Measurements from ENCODE around the gene UNC50. TPM values are rescaled to one million over a fixed set of nuclear protein-coding genes. Genes with fewer than 3 reads are reported as not detected.

Gene UNC50, protein sequence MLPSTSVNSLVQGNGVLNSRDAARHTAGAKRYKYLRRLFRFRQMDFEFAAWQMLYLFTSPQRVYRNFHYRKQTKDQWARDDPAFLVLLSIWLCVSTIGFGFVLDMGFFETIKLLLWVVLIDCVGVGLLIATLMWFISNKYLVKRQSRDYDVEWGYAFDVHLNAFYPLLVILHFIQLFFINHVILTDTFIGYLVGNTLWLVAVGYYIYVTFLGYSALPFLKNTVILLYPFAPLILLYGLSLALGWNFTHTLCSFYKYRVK
- total RNA-seq = 44.8 TPM

DNA sequence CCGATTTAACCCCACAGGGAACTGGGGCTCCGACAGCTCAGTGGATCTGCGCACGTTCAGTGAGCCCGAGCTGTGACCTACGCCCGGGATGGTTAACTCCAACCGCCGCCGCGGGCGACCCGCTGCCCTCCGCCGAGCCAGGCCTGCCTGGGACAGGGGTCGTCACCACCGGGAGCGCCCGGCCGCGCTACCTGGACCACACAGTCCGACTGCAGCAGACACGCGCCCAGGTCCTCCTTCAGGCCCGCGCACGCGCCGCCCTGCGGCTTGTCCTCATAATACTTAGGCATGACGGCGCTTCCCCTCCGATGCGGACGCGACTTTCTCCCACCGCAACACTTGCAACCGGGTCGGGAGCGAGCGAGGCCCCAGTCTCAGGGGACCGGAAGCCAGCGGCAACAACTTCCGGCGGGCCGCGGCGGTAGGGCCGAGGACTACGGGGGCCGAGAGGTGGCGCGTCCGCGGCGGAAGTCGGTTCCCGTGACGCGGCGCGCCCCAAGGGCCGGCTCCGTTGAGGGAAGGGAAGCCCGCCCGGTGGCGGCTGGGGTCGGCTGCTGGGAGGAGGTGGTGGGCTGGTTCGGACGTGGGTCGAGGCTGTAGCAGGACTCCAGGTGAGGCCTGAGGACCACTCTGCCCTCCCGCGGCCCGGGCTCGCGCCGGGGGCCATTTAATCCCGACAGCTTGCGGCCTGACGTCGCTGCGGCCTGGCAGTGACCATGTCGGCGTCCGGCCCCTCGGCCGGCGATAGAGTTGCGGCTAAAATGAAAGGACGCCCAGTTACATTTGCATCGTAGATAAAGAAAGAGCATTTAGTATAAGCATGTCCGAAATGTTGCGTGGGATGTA is at the start of gene UNC50, which contains the start of gene COA5:
Gene UNC50, plus strand, starts transcription at position 474 of the 846 bp plus-strand sequence. CDS start 1,171 bp downstream, outside the sequence.
Gene COA5, minus strand, starts transcription at position 397 of the 846 bp plus-strand sequence. Its CDS starts 107 bp downstream, at position 290.
- peak; percentile 87 for DNase-seq (ENCODE audit: low spot score)

DNA sequence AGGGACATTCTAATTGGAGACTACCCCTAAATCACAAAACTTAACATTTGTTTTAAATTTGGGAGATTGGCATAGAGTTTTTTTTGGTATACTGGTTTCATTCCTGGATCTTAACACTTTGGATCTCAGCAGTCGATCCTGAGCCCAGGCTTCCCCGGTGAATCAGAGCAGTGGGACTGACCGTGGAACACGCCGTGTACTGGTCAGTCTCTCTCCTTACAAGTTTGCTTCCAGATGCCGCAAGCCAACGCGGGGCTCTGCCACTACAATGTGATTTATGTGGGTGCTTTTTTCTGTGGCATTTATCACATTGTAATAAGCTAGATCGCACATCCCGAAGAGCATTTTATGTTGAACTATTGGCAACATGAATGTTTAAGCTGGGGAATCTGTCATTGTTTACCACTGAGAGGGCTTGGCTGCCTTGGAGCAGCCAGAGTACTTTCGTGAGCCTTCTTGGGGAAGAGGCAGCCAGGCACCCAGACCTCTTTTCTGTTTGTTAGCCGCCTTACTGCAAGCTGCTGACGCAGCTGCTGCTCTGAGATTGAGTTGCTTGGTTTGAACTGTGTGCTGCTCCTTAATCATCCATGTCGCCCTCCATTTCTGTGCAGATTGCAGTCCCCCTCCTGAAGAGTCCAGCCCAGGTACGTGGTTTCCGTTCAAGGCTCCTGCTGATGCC is 49.4 kb upstream of the UNC50 start:
- no peak for DNase-seq (ENCODE audit: low spot score)

DNA sequence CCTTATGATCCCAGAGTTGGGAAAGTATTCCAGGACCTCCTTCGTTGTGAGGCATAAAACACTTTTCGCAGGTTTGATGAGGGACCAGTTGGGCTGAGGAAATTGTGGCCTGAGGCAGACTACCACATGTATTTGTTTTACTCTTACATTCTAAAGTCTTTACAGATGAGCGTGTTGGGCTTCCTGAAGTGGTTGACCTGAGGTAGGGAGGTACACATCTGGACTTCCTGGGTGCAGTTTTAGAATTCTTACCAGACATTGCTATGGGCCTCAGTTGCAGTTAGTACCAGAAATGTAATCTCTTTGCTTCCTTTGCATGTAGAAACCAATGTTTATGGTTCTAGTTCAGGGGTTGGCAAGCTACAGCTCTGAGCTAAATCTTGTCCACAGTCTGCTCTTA is 48.8 kb upstream of the UNC50 start:
- no peak for DNase-seq (ENCODE audit: low spot score)

DNA sequence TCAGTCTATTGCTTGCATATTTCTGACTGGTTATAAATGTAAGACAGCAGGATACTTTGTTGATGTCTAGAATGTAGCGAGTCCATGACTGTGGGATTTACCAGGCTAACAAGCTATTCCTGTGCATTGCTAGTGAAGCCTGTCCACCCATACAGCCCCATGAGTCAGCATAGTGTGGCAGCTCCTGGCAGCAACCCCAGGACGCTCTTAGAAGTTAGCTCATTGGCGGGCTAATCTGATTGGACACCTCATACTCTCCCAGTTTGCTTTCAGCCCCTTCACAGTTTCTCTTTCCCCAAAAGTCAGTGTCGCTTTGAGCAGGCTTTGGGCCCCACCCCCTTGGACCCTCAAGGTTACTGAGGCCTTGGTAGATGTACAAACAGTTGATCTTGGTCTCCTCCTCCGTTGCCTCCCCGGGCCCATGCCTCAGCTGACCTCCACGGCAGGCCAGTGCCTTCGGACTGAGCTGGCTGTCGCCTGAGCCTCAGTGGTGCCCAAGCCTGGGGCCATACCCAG is 48.1 kb upstream of the UNC50 start:
- no peak for DNase-seq (ENCODE audit: low spot score)

DNA sequence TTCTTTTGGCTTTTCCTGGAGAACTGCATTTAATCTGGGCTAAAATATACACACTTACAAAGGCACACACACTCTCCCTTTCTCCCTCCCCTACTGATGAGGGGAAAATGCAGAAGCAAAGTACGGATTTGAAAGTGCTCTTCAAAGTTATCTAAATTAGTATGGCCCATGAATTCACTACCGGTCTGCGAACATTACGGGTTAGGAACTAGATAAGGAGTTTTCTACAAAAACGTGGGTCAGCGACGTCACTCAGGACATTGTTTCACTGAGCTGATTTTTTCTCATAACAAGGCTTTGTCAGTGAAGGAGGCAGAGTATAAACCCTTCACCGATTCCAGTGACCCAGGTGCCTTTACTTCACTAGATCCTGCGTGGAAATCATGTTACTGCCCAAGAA is 47.4 kb upstream of the UNC50 start:
- DNase-seq (ENCODE audit: low spot score) = no peak

DNA sequence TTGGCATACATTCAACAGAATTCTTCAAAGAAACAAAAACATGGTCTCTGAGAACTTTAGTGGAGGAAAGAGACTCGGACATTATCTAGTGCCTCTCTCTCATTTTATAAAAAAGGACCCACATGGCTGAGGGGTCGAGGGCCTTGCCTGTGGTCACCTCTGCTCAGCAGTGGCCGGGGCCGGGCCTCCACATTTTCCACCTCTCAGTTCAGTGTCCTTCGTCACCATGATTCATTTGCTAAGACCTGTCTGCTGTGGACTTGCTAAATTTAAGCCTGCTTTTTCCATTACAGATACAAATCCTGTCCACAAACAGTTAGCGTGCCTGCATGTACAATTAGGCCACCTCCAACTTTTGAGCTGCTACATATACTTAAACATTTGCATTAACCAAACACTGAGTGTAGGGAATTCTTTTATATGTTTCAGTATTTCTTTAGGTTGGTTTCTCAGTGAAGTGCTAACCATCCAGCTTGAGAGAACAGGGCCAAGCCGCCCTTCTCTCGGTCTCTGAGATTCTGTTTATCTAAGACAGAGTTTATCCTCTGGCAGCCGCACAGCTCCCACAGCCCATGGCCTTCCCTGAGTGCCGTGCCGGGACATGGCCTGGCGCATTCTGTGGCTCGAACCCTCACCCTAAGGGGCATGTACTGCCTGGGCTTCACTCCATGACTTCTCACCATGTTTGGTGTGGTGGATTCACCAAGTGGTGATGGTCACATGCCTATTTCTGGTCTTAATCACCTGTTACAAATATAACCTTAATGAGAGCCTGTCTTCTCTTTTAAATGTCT is 46.3 kb upstream of the UNC50 start:
- no peak for DNase-seq (ENCODE audit: low spot score)

DNA sequence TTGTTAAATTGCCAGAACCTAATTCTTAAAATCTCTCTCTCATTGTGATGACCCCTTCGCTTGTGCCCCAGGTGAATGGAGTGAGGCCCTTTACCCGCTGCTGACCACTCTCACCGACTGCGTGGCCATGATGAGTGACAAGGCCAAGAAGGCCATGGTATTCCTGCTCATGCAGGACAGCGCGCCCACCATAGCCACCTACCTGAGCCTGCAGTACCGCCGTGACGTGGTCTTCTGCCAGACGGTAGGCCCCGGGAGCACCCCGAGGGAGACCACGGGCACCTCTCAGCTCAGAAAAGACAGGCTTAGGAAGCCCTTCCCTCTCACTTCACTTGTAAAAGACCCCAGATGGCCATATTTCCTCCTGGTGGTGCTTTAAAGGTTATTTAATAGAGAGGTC is 45.0 kb upstream of the UNC50 start:
- no peak for DNase-seq (ENCODE audit: low spot score)

DNA sequence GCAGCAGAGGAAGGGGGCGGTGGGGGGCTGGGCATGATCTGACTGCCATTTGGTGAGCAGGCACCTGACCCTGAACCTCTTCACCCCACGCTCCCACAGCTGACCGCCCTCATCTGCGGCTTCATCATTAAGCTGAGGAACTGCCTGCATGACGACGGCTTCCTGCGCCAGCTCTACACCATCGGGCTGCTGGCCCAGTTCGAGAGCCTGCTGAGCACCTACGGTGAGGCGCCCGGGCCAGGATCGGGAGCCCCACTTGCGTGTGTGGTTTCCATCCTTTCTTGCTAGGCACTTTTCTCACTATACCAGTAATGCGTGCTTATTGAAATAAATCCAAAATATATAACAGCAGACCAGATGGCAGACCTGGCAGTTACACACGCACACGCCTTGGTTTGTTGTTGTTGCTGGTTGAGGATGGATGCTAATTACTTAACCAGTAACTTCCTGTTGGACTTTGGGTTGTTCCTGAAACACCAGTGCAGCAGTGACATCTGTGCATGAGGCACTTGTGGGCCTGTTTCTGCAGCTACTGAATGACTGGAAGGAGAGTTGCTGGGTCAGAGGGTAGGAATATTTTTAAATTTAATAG is 43.8 kb upstream of the UNC50 start:
- DNase-seq (ENCODE audit: low spot score) = no peak

DNA sequence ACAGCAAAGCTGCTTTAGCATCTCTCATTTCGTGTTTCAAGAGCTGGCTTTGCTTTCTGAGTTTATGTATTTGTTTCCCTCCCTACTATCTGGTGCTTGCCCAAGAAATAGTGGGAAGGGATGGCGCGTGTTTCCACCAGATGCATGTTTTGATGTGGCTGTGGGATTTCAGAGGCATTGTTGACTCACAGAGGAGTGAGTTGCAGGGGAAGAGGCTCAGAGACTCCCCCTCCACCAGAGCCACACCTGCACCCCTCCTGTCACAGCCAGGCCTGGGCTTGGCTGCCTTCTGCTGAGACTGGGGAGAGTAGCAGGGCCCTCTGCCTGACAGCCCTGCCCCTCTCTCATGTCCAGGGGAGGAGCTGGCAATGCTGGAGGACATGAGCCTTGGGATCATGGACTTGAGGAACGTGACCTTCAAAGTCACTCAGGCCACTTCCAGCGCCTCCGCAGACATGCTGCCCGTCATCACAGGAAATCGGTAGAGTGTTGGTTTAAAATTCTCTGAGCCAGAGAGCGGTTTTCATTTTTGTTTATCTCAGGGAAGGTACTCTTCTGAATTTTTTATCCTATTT is 43.0 kb upstream of the UNC50 start:
- DNase-seq (ENCODE audit: low spot score) = no peak

DNA sequence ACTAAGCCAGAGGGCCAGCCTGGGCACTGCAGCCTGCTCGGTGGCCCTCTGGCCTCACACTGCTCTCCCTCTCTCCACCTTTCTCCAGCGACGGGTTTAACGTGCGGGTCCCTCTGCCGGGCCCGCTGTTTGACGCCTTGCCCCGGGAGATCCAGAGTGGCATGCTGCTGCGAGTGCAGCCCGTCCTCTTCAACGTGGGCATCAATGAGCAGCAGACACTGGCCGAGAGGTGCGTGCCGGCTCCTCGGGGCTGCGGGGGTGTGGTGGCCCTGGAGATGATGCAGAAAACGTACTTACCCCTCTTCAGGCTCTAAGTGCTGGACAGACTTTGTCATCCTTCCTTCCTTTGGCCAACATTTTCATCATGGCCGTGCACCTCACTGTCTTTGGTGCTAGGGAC is 42.4 kb upstream of the UNC50 start:
- no peak for DNase-seq (ENCODE audit: low spot score)

DNA sequence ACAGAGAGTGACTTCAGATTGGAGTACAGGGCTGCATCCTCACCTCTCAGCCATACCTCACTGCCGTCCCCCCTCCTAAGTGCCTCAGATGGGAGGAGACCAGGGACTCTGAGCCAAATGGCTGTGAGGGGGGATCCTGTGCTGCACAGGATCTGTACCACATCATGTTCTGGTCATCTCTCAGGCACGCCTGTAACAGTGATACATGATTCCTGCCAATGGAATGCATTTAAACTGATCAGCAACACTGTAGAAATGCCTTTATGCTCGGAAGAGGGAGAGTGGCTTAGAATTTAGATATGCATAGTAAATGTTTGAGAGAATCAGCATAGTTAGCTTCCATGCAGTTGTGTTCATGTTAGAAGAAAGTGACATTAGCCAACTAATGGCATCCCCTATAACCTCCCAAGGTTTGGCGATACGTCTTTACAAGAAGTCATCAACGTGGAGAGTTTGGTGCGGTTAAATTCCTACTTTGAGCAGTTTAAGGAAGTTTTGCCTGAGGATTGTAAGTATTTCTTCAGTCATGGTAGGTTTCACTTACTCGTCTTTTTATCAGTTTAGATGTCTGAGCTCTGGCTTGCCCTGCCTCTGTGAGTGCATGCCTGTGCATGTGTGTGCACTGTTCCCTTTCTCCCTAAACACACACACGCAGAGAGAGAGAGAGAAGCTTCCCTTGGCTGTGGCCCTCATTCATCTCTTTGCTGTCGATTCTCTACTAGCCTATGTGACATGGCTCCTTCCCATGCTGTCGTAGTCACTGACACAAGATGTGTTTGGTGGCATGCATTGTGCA is 40.0 kb upstream of the UNC50 start:
- DNase-seq (ENCODE audit: low spot score) = no peak

DNA sequence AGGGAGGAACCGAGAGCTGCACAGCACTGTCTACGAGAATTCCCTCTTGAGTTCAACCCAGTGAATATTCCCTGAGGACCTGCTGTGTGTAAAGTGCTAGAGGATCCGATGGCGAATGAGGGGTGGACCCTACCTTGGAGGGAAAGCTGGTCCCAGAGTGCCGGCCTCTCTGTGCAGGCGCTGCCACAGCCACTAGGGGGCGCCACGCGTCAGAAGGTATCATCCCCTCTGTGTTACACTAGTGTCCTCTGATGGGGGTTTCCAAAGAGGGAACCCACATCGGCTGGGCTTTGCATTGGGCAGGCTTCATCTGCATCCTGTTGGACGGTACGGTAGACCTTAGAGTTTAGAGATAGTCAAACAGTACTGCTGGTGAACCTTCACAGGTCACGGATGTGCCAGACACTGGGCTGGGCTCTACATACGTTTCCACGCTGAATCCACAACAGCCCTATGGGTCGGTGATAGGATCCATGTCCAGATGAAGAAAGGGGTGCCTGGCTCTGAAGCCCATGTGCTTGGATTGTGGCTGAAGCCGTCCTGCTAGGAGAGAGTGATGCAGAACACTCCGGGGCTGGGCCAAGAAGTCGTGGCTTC is 39.1 kb upstream of the UNC50 start:
- peak; percentile 36 for DNase-seq (ENCODE audit: low spot score)

DNA sequence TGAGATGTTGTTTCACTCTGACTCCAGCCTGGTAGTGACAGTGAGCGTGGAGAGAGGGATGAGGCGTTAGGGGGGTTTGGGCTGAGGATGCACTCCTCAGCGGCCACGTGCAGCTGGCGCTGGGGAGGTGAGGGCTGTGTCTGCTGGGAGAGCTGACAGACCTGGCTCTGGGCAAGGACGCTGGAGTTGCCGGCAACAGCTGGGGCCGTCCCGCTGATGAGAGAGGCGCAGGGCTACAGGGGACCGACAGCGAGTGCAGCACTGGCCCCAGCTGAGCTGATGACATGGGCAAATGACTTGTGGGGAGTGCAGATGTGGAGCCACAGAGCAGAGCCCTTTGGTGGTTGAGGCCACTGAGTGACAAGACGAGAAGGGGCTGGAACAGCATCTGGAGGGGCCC is 38.5 kb upstream of the UNC50 start:
- DNase-seq (ENCODE audit: low spot score) = no peak

DNA sequence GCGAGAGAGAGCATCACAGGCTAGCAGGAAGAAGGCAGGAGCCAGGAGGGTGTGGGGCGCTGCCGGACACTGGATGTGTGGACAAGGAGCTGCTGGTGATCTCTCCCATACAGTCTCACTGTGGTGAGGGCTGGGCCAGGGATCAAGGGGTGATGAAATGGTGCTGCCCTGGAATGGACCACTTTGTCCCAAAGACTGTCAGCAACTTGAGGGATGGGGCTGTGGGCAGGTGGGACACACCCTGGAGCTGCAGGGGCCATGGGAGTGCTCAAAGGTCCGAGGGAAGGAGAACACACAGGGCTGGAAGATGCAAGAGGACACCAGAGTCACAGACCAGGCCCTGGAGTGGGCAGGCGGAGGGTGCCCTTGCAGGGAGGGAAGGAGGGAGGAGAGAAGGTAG is 38.0 kb upstream of the UNC50 start:
- no peak for DNase-seq (ENCODE audit: low spot score)

DNA sequence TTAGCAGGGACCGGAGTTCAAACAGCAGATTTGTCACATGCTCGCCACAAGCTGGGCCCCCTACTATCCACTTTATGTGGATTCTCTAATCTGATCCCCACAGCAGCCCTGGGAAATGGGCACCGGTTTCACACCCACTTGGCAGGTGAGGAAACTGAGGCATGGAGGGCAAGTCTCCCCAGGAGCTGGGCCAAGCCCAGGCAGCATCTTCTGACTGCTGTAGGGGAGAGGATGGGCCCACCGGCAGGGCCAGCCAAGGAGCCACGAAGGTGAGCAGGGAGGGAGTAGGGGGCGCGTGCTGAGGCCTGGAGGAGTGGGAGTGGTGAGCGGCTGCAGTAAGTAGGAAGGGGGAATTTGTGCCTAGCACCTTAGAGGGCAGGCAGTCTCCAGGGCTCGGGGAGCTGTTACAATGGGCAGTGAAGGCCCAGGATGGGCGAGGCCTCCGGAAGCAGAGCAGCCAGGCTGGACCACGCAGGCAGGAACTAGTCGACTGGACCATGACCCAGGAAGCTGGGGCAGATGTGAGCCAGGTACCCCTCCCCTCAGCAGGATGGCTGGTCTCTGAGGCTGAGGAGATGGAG is 37.2 kb upstream of the UNC50 start:
- DNase-seq (ENCODE audit: low spot score) = no peak

DNA sequence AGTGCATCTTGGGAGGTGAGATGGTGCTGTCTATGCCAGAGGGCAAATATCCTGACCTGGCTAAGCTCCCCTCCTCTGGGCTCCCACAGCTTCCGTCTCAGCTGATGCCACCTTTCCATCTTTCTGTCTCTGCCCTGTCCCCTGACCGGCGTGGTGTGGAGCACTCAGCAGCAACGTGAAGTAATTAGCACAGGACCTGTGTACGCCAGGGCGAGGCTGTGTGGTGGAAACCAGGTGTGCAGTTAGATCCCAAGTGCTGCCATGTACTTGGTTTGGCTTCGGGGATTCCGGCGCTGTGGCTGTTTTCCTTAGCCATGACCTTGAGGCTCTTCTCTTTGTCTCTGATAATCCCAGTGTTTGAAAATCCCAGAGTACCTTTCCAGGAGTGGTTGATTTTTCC is 36.6 kb upstream of the UNC50 start:
- no peak for DNase-seq (ENCODE audit: low spot score)

DNA sequence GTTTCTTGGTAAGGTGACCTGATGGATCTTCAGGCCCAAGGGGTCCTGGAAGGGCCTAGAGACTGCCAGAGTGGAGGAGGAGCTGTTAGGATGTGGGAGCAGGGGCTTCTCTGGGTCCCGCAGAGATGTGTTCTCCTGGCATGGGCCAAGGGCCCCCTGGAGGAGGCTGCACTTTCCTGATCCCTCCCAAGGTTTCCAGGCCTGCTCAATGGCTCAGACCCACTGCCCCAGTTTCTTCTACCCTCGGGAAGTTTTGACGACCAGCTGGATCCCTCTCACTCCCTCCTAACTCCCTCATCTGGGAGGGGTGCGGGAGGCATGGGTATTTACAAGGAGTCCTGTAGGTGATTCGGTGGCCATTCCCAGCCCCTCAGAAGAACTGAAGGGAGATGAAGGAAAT is 36.2 kb upstream of the UNC50 start:
- no peak for DNase-seq (ENCODE audit: low spot score)

DNA sequence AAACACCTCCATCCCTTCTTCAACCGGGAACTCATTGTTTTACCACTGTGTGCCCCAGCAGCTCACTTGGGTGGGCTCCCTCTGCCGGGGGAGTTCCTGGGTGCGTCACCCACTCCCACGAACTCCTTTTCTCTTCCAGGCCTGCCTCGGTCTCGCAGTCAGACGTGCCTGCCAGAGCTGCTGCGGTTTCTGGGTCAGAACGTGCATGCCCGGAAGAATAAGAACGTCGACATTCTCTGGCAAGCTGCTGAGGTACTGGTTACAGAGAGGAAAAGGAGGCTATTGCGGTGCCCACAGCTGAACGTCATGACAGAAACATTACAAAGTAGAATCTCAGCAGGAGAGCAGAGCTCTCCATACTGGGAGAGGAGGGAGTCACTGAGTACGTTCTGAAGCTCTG is 35.7 kb upstream of the UNC50 start:
- DNase-seq (ENCODE audit: low spot score) = no peak

DNA sequence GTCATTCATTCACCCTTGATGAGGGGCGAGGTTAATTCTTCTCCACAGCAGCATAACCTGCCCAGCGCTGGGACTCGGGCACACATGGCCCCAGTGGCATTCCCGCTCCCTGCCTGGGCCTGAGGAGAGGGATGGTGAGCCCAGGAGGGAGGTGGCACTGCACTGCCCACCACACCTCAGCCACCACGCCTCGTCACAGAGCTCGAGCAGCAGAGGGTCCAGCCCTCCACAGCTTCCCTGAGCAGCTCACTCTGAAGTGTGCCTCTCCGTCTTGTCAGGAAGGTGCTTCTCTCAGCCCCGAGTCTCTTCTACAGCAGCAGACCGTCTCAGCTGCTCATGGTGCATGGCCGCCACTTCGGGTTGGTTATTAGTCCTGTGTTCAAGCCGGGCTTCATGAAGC is 35.0 kb upstream of the UNC50 start:
- no peak for DNase-seq (ENCODE audit: low spot score)
